ENCODE data around the gene AMHR2.
"Not testable (repeated sequence)": the region's sequence is repeated elsewhere in the genome, so short reads cannot be mapped to it uniquely, and the experiment has no call there.

- TF ChIP-seq CTCF, POLR2A (IDR thresholded peaks at IDR 0.05): not testable (repeated sequence)
Observed at GRCh38 chr12:53386381-53386780, 37.3 kb upstream of the AMHR2 start.
